ENCODE measurements around the gene CTNNA3.
A peak's percentile ranks its signal among the peaks of the same experiment; 100 is the strongest.

The CTNNA3 gene

GRCh38 chr10:66246177-66246576, 1449.8 kb downstream of the CTNNA3 start:
- DNase-seq, result no peak

- no peak for DNase-seq
Observed at GRCh38 chr10:66244953-66245352, 1451.0 kb downstream of the CTNNA3 start.

- DNase-seq, result no peak
Observed at GRCh38 chr10:66242885-66243284, 1453.1 kb downstream of the CTNNA3 start.

- DNase-seq, result no peak
Observed at GRCh38 chr10:66239062-66239461, 1456.9 kb downstream of the CTNNA3 start.

GRCh38 chr10:66238343-66238742, 1457.7 kb downstream of the CTNNA3 start:
- no peak for DNase-seq

- no peak for DNase-seq
Observed at GRCh38 chr10:66234872-66235271, 1461.1 kb downstream of the CTNNA3 start.

- DNase-seq, result no peak
Observed at GRCh38 chr10:66228887-66229286, 1467.1 kb downstream of the CTNNA3 start.

- DNase-seq, result no peak
Observed at GRCh38 chr10:66223656-66224055, 1472.3 kb downstream of the CTNNA3 start.

GRCh38 chr10:66222462-66223046, 1473.4 kb downstream of the CTNNA3 start:
- no peak for DNase-seq

GRCh38 chr10:66218981-66219587, 1476.9 kb downstream of the CTNNA3 start:
- peak in 1 of 2 donors; percentile 2 for DNase-seq

- DNase-seq, result no peak
Observed at GRCh38 chr10:66218289-66218688, 1477.7 kb downstream of the CTNNA3 start.

GRCh38 chr10:66215920-66216319, 1480.1 kb downstream of the CTNNA3 start:
- DNase-seq, result no peak

- no peak for DNase-seq
Observed at GRCh38 chr10:66214721-66215404, 1481.1 kb downstream of the CTNNA3 start.

- DNase-seq, result no peak
Observed at GRCh38 chr10:66209025-66209424, 1487.0 kb downstream of the CTNNA3 start.

- no peak for DNase-seq
Observed at GRCh38 chr10:66204838-66205237, 1491.2 kb downstream of the CTNNA3 start.

- DNase-seq, result no peak
Observed at GRCh38 chr10:66202101-66202500, 1493.9 kb downstream of the CTNNA3 start.

GRCh38 chr10:66192162-66192831, 1503.7 kb downstream of the CTNNA3 start:
- DNase-seq, result no peak

GRCh38 chr10:66190413-66190812, 1505.6 kb downstream of the CTNNA3 start:
- no peak for DNase-seq

- DNase-seq, result no peak
Observed at GRCh38 chr10:66189271-66189670, 1506.7 kb downstream of the CTNNA3 start.

- no peak for DNase-seq
Observed at GRCh38 chr10:66187053-66187733, 1508.8 kb downstream of the CTNNA3 start.

- no peak for DNase-seq
Observed at GRCh38 chr10:66183028-66183427, 1513.0 kb downstream of the CTNNA3 start.

- DNase-seq, result no peak
Observed at GRCh38 chr10:66180581-66181318, 1515.2 kb downstream of the CTNNA3 start.
